WTC11 (cell line): Measurements from ENCODE around the gene GSTO2. TPM values are rescaled to one million over a fixed set of nuclear protein-coding genes. Genes with fewer than 3 reads are reported as not detected.

Experiments
- ATAC-seq: fragments of 200-7000 bp; cut with Tn5 transposase; 2 replicates; pipeline ENCODE4 v1.10.0; 2021; ENCODE audit warnings: mild to moderate bottlenecking, moderate library complexity
- CTCF ChIA-PET: fragments of 300-600 bp; sonication (Branson Sonifier 250); formaldehyde crosslinking; loops from one replicate; lab custom pipeline; 2021; ENCODE audit warnings: antibody characterized with exemption; lab: Charles Lee
- POLR2A ChIA-PET: fragments of 350-600 bp; sonication (Branson Sonifier 250); formaldehyde crosslinking; loops from one replicate; lab custom pipeline; 2021; ENCODE audit warnings: antibody characterized with exemption; lab: Charles Lee
- DNase-seq: peaks from one replicate; pipeline ENCODE4 v3.0.0; 2021; ENCODE audit warnings: low spot score
- H3K27ac Mint-ChIP-seq: 2 replicates; pipeline ENCODE4 v1.8.0; 2021; ENCODE audit warnings: mixed read lengths
- H3K27me3 Mint-ChIP-seq: 2 replicates; pipeline ENCODE4 v1.8.0; 2021; ENCODE audit warnings: low read depth, mild to moderate bottlenecking, moderate library complexity, mixed read lengths
- H3K36me3 Mint-ChIP-seq: 2 replicates; pipeline ENCODE4 v1.8.0; 2021; ENCODE audit warnings: mixed read lengths
- H3K4me1 Mint-ChIP-seq: 2 replicates; pipeline ENCODE4 v1.8.0; 2022; ENCODE audit warnings: mixed read lengths
- H3K4me3 Mint-ChIP-seq: 2 replicates; pipeline ENCODE4 v1.8.0; 2021; ENCODE audit warnings: mild to moderate bottlenecking, moderate library complexity, mixed read lengths
- H3K9me3 Mint-ChIP-seq: 2 replicates; pipeline ENCODE4 v1.8.0; 2021; ENCODE audit warnings: mixed read lengths
- CREB1 ChIP-seq: sonication (generic); formaldehyde crosslinking; IDR thresholded peaks from 2 replicates; pipeline ENCODE4 v1.8.0; 2023; ENCODE audit warnings: mild to moderate bottlenecking, missing genetic modification reagents
- ELF4 ChIP-seq: sonication (generic); formaldehyde crosslinking; IDR thresholded peaks from 2 replicates; pipeline ENCODE4 v1.8.1; 2022; ENCODE audit warnings: low read depth, mild to moderate bottlenecking, moderate library complexity, missing genetic modification reagents
- ERG ChIP-seq: fragments of 250-450 bp; sonication (Bioruptor Pico); IDR thresholded peaks from 2 replicates; pipeline ENCODE4 v1.8.0; 2021; ENCODE audit warnings: mild to moderate bottlenecking
- ETV6 ChIP-seq: sonication (generic); formaldehyde crosslinking; IDR thresholded peaks from 2 replicates; pipeline ENCODE4 v1.8.1; 2022; ENCODE audit warnings: mild to moderate bottlenecking, missing genetic modification reagents
- FOXP1 ChIP-seq: sonication (generic); formaldehyde crosslinking; IDR thresholded peaks from 2 replicates; pipeline ENCODE4 v1.8.0; 2022; ENCODE audit warnings: missing genetic modification reagents, mild to moderate bottlenecking, moderate library complexity, borderline replicate concordance
- JUN ChIP-seq: sonication (generic); formaldehyde crosslinking; IDR thresholded peaks from 2 replicates; pipeline ENCODE4 v1.8.0; 2023; ENCODE audit warnings: mild to moderate bottlenecking, missing genetic modification reagents
- KAT7 ChIP-seq: sonication (generic); formaldehyde crosslinking; IDR thresholded peaks from 2 replicates; pipeline ENCODE4 v1.8.1; 2023; ENCODE audit warnings: missing genetic modification reagents, mild to moderate bottlenecking, borderline replicate concordance
- MLX ChIP-seq: sonication (generic); formaldehyde crosslinking; IDR thresholded peaks from 2 replicates; pipeline ENCODE4 v1.8.1; 2023; ENCODE audit warnings: mild to moderate bottlenecking, missing genetic modification reagents, moderate library complexity
- NFATC4 ChIP-seq: fragments of 250-450 bp; sonication (Bioruptor Pico); IDR thresholded peaks from 2 replicates; pipeline ENCODE4 v1.9.0; 2021; ENCODE audit warnings: mild to moderate bottlenecking
- NFE2L1 ChIP-seq: sonication (generic); formaldehyde crosslinking; IDR thresholded peaks from 2 replicates; pipeline ENCODE4 v1.8.1; 2023; ENCODE audit warnings: missing genetic modification reagents
- NR1H2 ChIP-seq: sonication (generic); formaldehyde crosslinking; IDR thresholded peaks from 2 replicates; pipeline ENCODE4 v1.9.0; 2021; ENCODE audit warnings: mild to moderate bottlenecking, moderate library complexity, missing genetic modification reagents
- NR2C2 ChIP-seq: sonication (generic); formaldehyde crosslinking; IDR thresholded peaks from 2 replicates; pipeline ENCODE4 v1.8.0; 2022; ENCODE audit warnings: mild to moderate bottlenecking, missing genetic modification reagents
- OVOL2 ChIP-seq: fragments of 250-450 bp; sonication (Bioruptor Pico); IDR thresholded peaks from 2 replicates; pipeline ENCODE4 v1.9.0; 2021; ENCODE audit warnings: mild to moderate bottlenecking, borderline replicate concordance
- STAT6 ChIP-seq: sonication (generic); formaldehyde crosslinking; conservative IDR thresholded peaks from 2 replicates; pipeline ENCODE4 v1.8.1; 2023; ENCODE audit warnings: mild to moderate bottlenecking, low read depth, missing genetic modification reagents, moderate library complexity
- TP53 ChIP-seq: sonication (generic); formaldehyde crosslinking; IDR thresholded peaks from 2 replicates; pipeline ENCODE4 v1.8.1; 2023; ENCODE audit warnings: mild to moderate bottlenecking, missing genetic modification reagents
- USF1 ChIP-seq: sonication (generic); formaldehyde crosslinking; IDR thresholded peaks from 2 replicates; pipeline ENCODE4 v1.8.0; 2022; ENCODE audit warnings: mild to moderate bottlenecking, missing genetic modification reagents
- ZBTB21 ChIP-seq: sonication (generic); formaldehyde crosslinking; IDR thresholded peaks from 2 replicates; pipeline ENCODE4 v1.8.1; 2023; ENCODE audit warnings: mild to moderate bottlenecking, missing genetic modification reagents, borderline replicate concordance
- ZNF219 ChIP-seq: sonication (generic); formaldehyde crosslinking; IDR thresholded peaks from 2 replicates; pipeline ENCODE4 v1.8.0; 2023; ENCODE audit warnings: missing genetic modification reagents, mild to moderate bottlenecking, borderline replicate concordance
- ZNF281 ChIP-seq: sonication (generic); formaldehyde crosslinking; IDR thresholded peaks from 2 replicates; pipeline ENCODE4 v1.8.0; 2023; ENCODE audit warnings: mild to moderate bottlenecking, missing genetic modification reagents
- ZNF317 ChIP-seq: sonication (generic); formaldehyde crosslinking; IDR thresholded peaks from 2 replicates; pipeline ENCODE4 v1.8.1; 2023; ENCODE audit warnings: low read depth, mild to moderate bottlenecking, moderate library complexity, missing genetic modification reagents, borderline replicate concordance
- ZNF416 ChIP-seq: fragments of 250-450 bp; sonication (Bioruptor Pico); IDR thresholded peaks from 2 replicates; pipeline ENCODE4 v1.9.0; 2021; ENCODE audit warnings: mild to moderate bottlenecking, inconsistent platforms
- ZNF671 ChIP-seq: fragments of 250-450 bp; sonication (Bioruptor Pico); IDR thresholded peaks from 2 replicates; pipeline ENCODE4 v1.8.0; 2021; ENCODE audit warnings: mild to moderate bottlenecking
- total RNA-seq: library from RNA; stranded (reverse); gene quantifications from 3 replicates; pipeline ENCODE4 v1.2.3, GENCODE V29; 2021

GSTO2 gene
- total RNA-seq, 1 experiment from 2014 or later = 10.7 TPM

GRCh38 chr10:104231784-104232612 is 37.0 kb upstream of the GSTO2 start, which contains the start of gene CFAP43 (continued):
- no peak for TF ChIP-seq ELF4 (CRISPR knock-in tag)
- no peak for TF ChIP-seq ZNF219 (CRISPR knock-in tag)
- TF ChIP-seq ETV6 (CRISPR knock-in tag) = peak; percentile 87
- TF ChIP-seq KAT7 (CRISPR knock-in tag) = no peak

- peak overlapping the region; percentile 84 for H3K4me3 Mint-ChIP-seq
- ChIA-PET POLR2A (interaction anchor here (1.5 kb wide), 1 partner anchor 42 kb away, joined by 6 read pairs; no protein-coding TSS in a partner anchor), CTCF (interaction anchor here (1.0 kb wide), 1 partner anchor 21 kb away, joined by 4 read pairs; the partner anchor contains the start of gene GSTO1)
- peak overlapping the region; percentile 76 for H3K27ac Mint-ChIP-seq
- peak; percentile 18 for DNase-seq
- H3K4me1 Mint-ChIP-seq = peaks cover 8% of the 10 kb centered on the region; the same call in 1 of the 2 replicates
- peaks cover 33% of the 10 kb centered on the region for H3K9me3 Mint-ChIP-seq
- H3K27me3 Mint-ChIP-seq = peaks cover 15% of the 10 kb centered on the region
- H3K36me3 Mint-ChIP-seq = peaks cover 16% of the 10 kb centered on the region
- no peak for TF ChIP-seq USF1 (CRISPR knock-in tag)
- no peak for TF ChIP-seq OVOL2 (CRISPR knock-in tag)
- no peak for TF ChIP-seq NFATC4 (CRISPR knock-in tag)
- no peak for TF ChIP-seq ZNF281 (CRISPR knock-in tag)
- TF ChIP-seq ERG (CRISPR knock-in tag) = no peak
- no peak for TF ChIP-seq MLX (CRISPR knock-in tag)
- TF ChIP-seq ZNF317 = no peak
- TF ChIP-seq ZBTB21 = no peak
- TF ChIP-seq NR2C2 (CRISPR knock-in tag) = no peak
- TF ChIP-seq NR1H2 = no peak
- TF ChIP-seq FOXP1 (CRISPR knock-in tag) = no peak
- TF ChIP-seq CREB1 (CRISPR knock-in tag) = no peak
- no peak for TF ChIP-seq STAT6
- no peak for TF ChIP-seq NFE2L1 (CRISPR knock-in tag)
- no peak for TF ChIP-seq ZNF416 (CRISPR knock-in tag)
- TF ChIP-seq TP53 (CRISPR knock-in tag) = no peak
- TF ChIP-seq ZNF671 (CRISPR knock-in tag) = no peak
- no peak for TF ChIP-seq JUN (CRISPR knock-in tag)
- TF ChIP-seq, all 79 proteins: peak for 0
- peak; percentile 22 for ATAC-seq
These were observed 36.3 kb upstream of the GSTO2 start for GRCh38 chr10:104232613-104233102.
